Tibial nerve (tissue), 4 donors: Measurements from ENCODE around the gene LMBRD2.

Source experiments
- EP300 ChIP-seq, 2 donors: sonication (generic); formaldehyde crosslinking; IDR thresholded peaks; one replicate each; pipeline ENCODE4 v1.6.1; 2017; ENCODE audit warnings: antibody characterized with exemption in 2 of 2, mild to moderate bottlenecking in 1 of 2
- TF ChIP-seq, protein P1 (sequence below), 5 experiments: fragments of 200-600 bp in 3 of 5; fragments of 450-650 bp in 2 of 5; sonication (generic) in 3 of 5; IDR thresholded peaks; one replicate each; pipeline ENCODE4 v1.5.1; 2016 to 2019; ENCODE audit warnings: antibody characterized with exemption in 5 of 5, mild to moderate bottlenecking in 3 of 5, moderate library complexity in 2 of 5

DNA sequence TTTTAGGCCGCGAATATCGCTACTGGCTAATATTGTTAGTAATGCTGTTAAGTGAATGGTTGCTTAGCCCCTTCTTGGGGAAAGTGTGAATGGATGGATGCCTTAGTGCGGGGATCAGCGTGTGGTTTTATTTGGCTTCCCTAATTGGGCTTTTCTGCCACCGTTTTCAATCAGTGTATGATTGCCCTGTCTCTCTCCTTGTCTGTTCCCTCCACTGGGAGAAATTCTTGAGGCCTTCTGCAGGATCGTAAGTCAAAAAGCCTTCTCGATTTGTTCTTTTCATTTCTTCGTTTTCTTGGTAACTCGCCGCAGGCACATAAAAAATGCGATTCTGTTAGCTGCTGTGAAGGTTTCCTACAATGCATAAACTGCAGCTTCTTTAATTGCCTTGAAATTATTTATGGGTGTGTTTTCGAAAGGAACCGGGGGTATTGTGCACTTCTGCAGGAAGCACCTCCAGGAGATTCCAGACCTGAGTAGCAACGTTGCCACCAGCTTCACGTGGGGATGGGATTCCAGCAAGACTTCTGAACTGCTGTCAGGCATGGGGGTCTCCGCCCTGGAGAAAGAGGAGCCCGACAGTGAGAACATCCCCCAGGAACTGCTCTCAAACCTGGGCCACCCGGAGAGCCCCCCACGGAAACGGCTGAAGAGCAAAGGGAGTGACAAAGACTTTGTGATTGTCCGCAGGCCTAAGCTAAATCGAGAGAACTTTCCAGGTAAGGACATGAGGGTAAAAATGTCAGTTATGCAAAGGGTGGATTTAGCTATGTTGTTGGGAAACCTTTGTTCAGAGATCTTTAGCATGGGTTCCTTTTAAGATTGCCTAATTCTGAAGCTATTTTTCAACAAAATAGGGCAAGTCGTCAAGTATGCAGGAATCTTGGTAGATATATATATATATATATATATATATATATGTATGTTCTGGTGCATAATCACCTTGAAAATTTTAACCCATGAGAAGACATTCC is 924 bp upstream of the LMBRD2 start:
- no peak for TF ChIP-seq EP300 (IDR thresholded peaks at IDR 0.05)
- TF ChIP-seq, protein P1, sequence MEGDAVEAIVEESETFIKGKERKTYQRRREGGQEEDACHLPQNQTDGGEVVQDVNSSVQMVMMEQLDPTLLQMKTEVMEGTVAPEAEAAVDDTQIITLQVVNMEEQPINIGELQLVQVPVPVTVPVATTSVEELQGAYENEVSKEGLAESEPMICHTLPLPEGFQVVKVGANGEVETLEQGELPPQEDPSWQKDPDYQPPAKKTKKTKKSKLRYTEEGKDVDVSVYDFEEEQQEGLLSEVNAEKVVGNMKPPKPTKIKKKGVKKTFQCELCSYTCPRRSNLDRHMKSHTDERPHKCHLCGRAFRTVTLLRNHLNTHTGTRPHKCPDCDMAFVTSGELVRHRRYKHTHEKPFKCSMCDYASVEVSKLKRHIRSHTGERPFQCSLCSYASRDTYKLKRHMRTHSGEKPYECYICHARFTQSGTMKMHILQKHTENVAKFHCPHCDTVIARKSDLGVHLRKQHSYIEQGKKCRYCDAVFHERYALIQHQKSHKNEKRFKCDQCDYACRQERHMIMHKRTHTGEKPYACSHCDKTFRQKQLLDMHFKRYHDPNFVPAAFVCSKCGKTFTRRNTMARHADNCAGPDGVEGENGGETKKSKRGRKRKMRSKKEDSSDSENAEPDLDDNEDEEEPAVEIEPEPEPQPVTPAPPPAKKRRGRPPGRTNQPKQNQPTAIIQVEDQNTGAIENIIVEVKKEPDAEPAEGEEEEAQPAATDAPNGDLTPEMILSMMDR (IDR thresholded peaks at IDR 0.05), result no peak
